ENCODE measurements around the gene SNAPC2. TPM values are rescaled to one million over a fixed set of nuclear protein-coding genes. Genes with fewer than 3 reads are reported as not detected.

Gene SNAPC2
- polyA plus RNA-seq, 1 donor (not counting 4 experiments of a cell fraction or from before 2014, with no cell fraction given) = 10.7 TPM

DNA sequence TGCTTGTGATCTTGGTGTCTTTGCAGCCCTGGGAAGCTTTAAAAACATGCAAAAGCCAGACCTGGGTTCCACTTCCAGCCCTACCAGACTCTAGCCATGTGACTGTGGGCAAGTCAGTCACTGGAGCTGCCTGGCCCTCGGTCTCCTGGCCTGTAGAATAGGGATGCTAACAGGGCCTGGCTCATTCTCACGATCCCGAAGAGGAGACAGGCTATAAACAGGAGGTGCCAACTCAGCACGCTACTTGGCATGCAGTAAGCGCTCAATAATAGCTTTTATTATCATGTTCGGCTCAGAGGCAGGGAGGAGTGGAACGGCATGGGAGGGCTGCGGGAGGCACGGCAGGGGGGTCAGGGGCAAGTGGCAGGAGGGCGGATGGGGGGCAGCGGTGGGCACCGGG lies 4.1 kb downstream of the SNAPC2 start:
- Histone ChIP-seq H3K4me2 (ENCODE audit: control insufficient read depth, extremely low read depth, insufficient read depth, low read depth, low read length) (no peak overlapping the region), H3K9ac (ENCODE audit: control insufficient read depth, extremely low read depth, insufficient read depth, low read length) (no peak overlapping the region), H3K36me3 (ENCODE audit: control insufficient read depth in 2 of 2, extremely low read depth in 1 of 2, insufficient read depth in 2 of 2, low read length in 2 of 2) (peaks cover 4 to 5% of the 10 kb centered on the region in 2 experiments), H3K9me3 (ENCODE audit: control insufficient read depth, low read depth, low read length) (no peaks in the 10 kb centered on the region), H3K27ac (ENCODE audit: control insufficient read depth, insufficient read depth, low read length) (no peak overlapping the region), H3K9me1 (ENCODE audit: control insufficient read depth, extremely low read depth, insufficient read depth, low read length) (peaks cover 3% of the 10 kb centered on the region), H3K4me1 (ENCODE audit: control insufficient read depth, extremely low read depth, insufficient read depth, low read length) (peaks cover 27% of the 10 kb centered on the region), H3K79me2 (ENCODE audit: control insufficient read depth, insufficient read depth, low read length) (no peaks in the 10 kb centered on the region), H4K20me1 (ENCODE audit: control insufficient read depth, extremely low read depth, insufficient read depth, low read length) (no peaks in the 10 kb centered on the region), H3K27me3 (ENCODE audit: control insufficient read depth, extremely low read depth, insufficient read depth, low read length) (no peaks in the 10 kb centered on the region), H3K4me3 (ENCODE audit: control insufficient read depth in 2 of 3, extremely low read depth in 1 of 3, insufficient read depth in 2 of 3, low read depth in 1 of 3, low read length in 3 of 3) (no peak overlapping the region), H2AFZ (ENCODE audit: control insufficient read depth, low read length) (no peak overlapping the region)
- dilution Hi-C loops (cut with MboI; ENCODE audit: extremely low pct_ligation_motif_present, low sequenced_read_pairs) = no loop called here
- DNase-seq (ENCODE audit: low read depth, low spot score) (no peak), FAIRE-seq (peak; percentile 26)
- TF ChIP-seq, protein P1, sequence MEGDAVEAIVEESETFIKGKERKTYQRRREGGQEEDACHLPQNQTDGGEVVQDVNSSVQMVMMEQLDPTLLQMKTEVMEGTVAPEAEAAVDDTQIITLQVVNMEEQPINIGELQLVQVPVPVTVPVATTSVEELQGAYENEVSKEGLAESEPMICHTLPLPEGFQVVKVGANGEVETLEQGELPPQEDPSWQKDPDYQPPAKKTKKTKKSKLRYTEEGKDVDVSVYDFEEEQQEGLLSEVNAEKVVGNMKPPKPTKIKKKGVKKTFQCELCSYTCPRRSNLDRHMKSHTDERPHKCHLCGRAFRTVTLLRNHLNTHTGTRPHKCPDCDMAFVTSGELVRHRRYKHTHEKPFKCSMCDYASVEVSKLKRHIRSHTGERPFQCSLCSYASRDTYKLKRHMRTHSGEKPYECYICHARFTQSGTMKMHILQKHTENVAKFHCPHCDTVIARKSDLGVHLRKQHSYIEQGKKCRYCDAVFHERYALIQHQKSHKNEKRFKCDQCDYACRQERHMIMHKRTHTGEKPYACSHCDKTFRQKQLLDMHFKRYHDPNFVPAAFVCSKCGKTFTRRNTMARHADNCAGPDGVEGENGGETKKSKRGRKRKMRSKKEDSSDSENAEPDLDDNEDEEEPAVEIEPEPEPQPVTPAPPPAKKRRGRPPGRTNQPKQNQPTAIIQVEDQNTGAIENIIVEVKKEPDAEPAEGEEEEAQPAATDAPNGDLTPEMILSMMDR (optimal IDR thresholded peaks at IDR 0.05 in 1 of 3, IDR thresholded peaks at IDR 0.05 in 1 of 3, conservative IDR thresholded peaks at IDR 0.05 in 1 of 3; ENCODE audit: extremely low read depth in 1 of 3, insufficient read depth in 2 of 3, low read length in 3 of 3) = no peak
- no peak for TF ChIP-seq EZH2 (IDR thresholded peaks at IDR 0.05; ENCODE audit: low read length)

DNA sequence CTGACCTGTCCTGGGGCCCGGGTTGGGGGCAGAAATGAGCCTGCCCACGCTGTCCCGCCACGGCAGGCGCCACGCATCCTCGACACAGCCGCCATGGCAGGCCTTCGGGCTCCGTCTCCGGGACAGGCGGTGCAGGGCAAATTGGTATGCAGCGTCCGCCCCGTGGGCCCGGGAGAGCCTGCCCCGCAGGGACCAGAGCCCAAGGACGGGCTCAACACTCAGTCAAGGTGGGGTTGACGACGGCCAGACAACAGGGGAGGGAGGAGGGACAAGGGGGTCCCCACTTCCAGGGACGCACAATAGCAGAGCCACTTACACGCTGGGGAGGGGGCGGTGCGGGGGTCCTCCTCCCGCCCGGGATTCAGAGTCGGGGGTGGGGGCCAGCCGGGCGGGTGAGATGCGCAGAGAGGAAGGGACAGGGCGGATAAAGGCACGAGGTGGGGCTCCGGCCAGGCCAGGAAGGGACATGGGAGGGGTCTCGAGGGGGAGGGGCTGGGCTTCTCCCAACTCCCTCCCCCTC lies 4.6 kb downstream of the SNAPC2 start:
- FAIRE-seq = no peak
- DNase-seq (ENCODE audit: low read depth, low spot score) = no peak
- no peaks in the 10 kb centered on the region for H3K79me2 ChIP-seq (ENCODE audit: control insufficient read depth, insufficient read depth, low read length)
- H3K36me3 ChIP-seq (ENCODE audit: control insufficient read depth in 2 of 2, extremely low read depth in 1 of 2, insufficient read depth in 2 of 2, low read length in 2 of 2) = peaks cover 4 to 5% of the 10 kb centered on the region in 2 experiments
- dilution Hi-C loops (cut with MboI; ENCODE audit: extremely low pct_ligation_motif_present, low sequenced_read_pairs) = no loop called here
- peak overlapping the region in 1 of 3 experiments; percentile 33 for H3K4me3 ChIP-seq (ENCODE audit: control insufficient read depth in 2 of 3, extremely low read depth in 1 of 3, insufficient read depth in 2 of 3, low read depth in 1 of 3, low read length in 3 of 3)
- no peak overlapping the region for H3K27ac ChIP-seq (ENCODE audit: control insufficient read depth, insufficient read depth, low read length)
- H4K20me1 ChIP-seq (ENCODE audit: control insufficient read depth, extremely low read depth, insufficient read depth, low read length) = no peaks in the 10 kb centered on the region
- H3K9me1 ChIP-seq (ENCODE audit: control insufficient read depth, extremely low read depth, insufficient read depth, low read length) = peaks cover 3% of the 10 kb centered on the region
- peaks cover 28% of the 10 kb centered on the region for H3K4me1 ChIP-seq (ENCODE audit: control insufficient read depth, extremely low read depth, insufficient read depth, low read length)
- H3K9ac ChIP-seq (ENCODE audit: control insufficient read depth, extremely low read depth, insufficient read depth, low read length) = no peak overlapping the region
- peak overlapping the region; percentile 62 for H3K4me2 ChIP-seq (ENCODE audit: control insufficient read depth, extremely low read depth, insufficient read depth, low read depth, low read length)
- no peaks in the 10 kb centered on the region for H3K27me3 ChIP-seq (ENCODE audit: control insufficient read depth, extremely low read depth, insufficient read depth, low read length)
- H2AFZ ChIP-seq (ENCODE audit: control insufficient read depth, low read length) = no peak overlapping the region
- H3K9me3 ChIP-seq (ENCODE audit: control insufficient read depth, low read depth, low read length) = no peaks in the 10 kb centered on the region
- TF ChIP-seq EZH2 (IDR thresholded peaks at IDR 0.05; ENCODE audit: low read length) = no peak
- TF ChIP-seq, protein P1 (optimal IDR thresholded peaks at IDR 0.05 in 1 of 3, IDR thresholded peaks at IDR 0.05 in 1 of 3, conservative IDR thresholded peaks at IDR 0.05 in 1 of 3; ENCODE audit: extremely low read depth in 1 of 3, insufficient read depth in 2 of 3, low read length in 3 of 3) = no peak

Measured in keratinocyte (primary cell).